Large intestine (tissue), 3 donors: Measurements from ENCODE around the gene EFNA2. TPM values are rescaled to one million over a fixed set of nuclear protein-coding genes. Genes with fewer than 3 reads are reported as not detected.

ENCODE experiments used
- DNase-seq, 2 donors: peaks; one replicate each; pipeline versions ENCODE4 v3.0.0 to v3.0.0-alpha.2; 2013
- H3K27ac ChIP-seq: one replicate; pipeline ENCODE4 v1.5.1; 2013; ENCODE audit warnings: low read length
- H3K27me3 ChIP-seq: 2 replicates; pipeline ENCODE4 v1.6.1; 2013; ENCODE audit warnings: low read length; ENCODE audit not compliant: control insufficient read depth, insufficient read depth
- H3K36me3 ChIP-seq: 2 replicates; pipeline ENCODE4 v1.6.1; 2013; ENCODE audit warnings: low read length; ENCODE audit not compliant: control insufficient read depth, insufficient read depth
- H3K4me1 ChIP-seq: one replicate; pipeline ENCODE4 v1.6.1; 2013; ENCODE audit warnings: low read length; ENCODE audit not compliant: control insufficient read depth, insufficient read depth
- H3K4me3 ChIP-seq: one replicate; pipeline ENCODE4 v1.5.1; 2013; ENCODE audit warnings: low read length
- H3K9me3 ChIP-seq: one replicate; pipeline ENCODE4 v1.6.1; 2013; ENCODE audit warnings: mild to moderate bottlenecking, low read depth, low read length, moderate library complexity; ENCODE audit not compliant: control insufficient read depth
- WGBS: methylation state at CpG from one replicate; pipeline ENCODE4 v1.1.5; 2013; ENCODE audit warnings: low lambda C conversion rate; ENCODE audit not compliant: insufficient coverage; 5-methylcytosine and 5-hydroxymethylcytosine counted together
- polyA plus RNA-seq: library from polyadenylated mRNA; unstranded; fragments of 120-200 nt; gene quantifications from one replicate; pipeline ENCODE4 v1.2.1, GENCODE V29; 2013

The EFNA2 gene
- polyA plus RNA-seq, 1 donor = 25.6 TPM

DNA sequence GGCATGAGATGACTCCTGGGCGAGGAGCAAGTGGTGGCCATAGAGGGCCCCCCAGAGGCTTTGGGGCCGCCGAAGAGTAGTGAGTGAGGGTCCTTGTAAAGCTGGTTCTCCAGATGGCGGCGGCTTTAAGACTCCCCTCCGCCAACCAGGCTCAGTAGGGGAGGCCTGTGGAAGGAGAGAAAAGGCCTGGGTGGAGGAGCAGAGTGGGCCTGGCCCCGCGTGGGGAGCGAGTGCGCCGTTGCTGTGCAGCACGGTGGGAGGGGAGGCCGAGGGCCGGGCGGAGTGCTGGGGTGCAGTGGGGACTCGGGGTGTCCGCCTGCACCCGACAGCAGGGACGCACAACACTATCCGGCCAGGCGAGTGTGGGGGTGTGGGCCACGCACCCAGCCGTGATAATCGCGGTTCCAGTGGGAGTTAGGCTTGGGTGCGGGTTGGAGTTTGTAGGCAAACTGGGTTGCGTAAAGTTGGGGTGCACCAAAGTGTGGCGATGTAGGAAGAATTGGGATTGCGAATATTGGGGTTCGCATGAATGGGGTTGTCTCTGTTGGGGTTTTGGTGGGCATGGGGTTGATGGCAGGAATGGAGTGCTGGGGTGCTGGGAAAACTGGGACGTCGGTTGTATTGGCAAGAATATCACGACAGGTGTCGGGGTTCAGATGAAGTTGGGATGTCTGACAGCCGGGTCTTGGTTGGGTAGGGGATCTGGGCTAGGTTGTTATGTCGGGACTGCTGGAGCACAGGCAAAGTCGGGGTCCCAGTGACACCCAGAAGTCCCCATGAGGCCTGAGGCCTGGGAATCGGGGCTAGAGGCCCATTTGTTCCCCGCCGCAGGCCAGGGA, 17.2 kb upstream of the EFNA2 start:
- peak overlapping the region; percentile 66 for H3K27ac ChIP-seq
- WGBS = no CpG with 5 or more reads among the region's 40 CpGs
- H3K4me3 ChIP-seq = no peak overlapping the region
- peaks cover 71% of the 10 kb centered on the region for H3K4me1 ChIP-seq
- H3K9me3 ChIP-seq = peaks cover 6% of the 10 kb centered on the region
- peaks cover 30% of the 10 kb centered on the region for H3K36me3 ChIP-seq
- H3K27me3 ChIP-seq = no peaks in the 10 kb centered on the region
- no peak for DNase-seq

DNA sequence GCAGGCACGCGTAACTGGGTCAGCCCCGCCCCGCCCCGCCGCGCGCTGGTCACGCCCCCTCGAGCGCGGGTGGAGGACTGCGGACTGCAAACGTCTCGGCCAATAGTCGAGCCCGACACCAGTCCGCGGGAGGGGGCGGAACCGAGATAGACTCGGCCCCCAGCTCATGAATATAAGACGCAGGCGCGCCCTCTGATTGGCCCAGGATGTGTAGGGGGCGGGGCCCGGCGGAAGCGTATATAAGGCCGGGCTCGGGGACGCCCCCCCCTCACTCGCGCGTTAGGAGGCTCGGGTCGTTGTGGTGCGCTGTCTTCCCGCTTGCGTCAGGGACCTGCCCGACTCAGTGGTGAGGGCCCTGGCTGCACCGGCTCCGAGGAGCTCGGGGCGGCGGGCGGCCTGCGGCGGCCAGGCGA, 16.6 kb upstream of the EFNA2 start, which contains the start of gene CIRBP:
CIRBP (plus strand) TSS at position 268 of the 413 bp plus-strand sequence. CDS start 1,602 bp downstream, outside the sequence.
- Histone ChIP-seq H3K9me3 (peaks cover 8% of the 10 kb centered on the region), H3K36me3 (peaks cover 37% of the 10 kb centered on the region), H3K27me3 (no peaks in the 10 kb centered on the region), H3K4me1 (peaks cover 76% of the 10 kb centered on the region), H3K27ac (peak within 1 kb of the TSS; percentile 66), H3K4me3 (peak within 1 kb of the TSS; percentile 74)
- peak; percentile 99 to 100 for DNase-seq
- no CpG with 5 or more reads among the region's 50 CpGs for WGBS

DNA sequence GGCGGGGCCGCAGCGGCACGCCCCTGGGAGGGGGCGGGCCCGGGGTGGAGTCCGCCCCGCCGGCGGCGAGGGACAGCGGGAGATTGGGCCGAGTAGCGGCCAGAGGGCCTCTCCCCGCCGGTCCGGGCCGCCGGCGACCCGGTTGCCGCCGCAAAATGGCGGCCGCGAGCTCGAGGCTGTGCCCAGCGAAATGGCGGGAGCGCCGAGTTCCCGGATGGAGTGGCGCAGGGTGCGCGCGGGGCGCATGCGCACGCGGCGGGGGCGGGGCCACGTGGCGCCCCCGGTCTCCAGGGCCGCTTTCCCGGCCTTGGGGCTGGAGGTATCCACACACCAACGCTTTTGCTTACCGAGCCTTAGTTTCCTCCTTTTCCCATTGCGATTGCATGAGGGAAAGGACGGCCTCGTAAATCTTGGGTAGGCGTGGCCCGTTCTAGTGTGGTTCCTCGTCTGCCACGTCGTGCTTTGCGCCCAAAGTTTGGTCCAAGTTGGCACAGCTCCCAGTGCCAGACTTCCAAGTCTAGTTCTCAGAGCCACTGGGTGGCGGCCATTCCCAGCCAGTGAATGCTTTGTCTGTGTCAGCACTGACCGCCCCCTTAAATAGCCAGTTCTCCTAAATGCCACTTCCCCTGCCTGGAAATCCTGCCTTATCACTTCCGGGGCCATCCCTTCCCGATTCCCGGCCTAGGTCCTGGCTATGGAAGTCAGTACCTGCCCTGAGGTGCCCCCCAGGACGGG, 16.0 kb upstream of the EFNA2 start:
- Histone ChIP-seq H3K4me3 (peak overlapping the region; percentile 74), H3K9me3 (peaks cover 14% of the 10 kb centered on the region), H3K36me3 (peaks cover 42% of the 10 kb centered on the region), H3K4me1 (peaks cover 76% of the 10 kb centered on the region), H3K27ac (peak overlapping the region; percentile 66), H3K27me3 (no peaks in the 10 kb centered on the region)
- 0% methylated on average over 1 of the region's 64 CpGs for WGBS
- peak; percentile 81 to 86 for DNase-seq

DNA sequence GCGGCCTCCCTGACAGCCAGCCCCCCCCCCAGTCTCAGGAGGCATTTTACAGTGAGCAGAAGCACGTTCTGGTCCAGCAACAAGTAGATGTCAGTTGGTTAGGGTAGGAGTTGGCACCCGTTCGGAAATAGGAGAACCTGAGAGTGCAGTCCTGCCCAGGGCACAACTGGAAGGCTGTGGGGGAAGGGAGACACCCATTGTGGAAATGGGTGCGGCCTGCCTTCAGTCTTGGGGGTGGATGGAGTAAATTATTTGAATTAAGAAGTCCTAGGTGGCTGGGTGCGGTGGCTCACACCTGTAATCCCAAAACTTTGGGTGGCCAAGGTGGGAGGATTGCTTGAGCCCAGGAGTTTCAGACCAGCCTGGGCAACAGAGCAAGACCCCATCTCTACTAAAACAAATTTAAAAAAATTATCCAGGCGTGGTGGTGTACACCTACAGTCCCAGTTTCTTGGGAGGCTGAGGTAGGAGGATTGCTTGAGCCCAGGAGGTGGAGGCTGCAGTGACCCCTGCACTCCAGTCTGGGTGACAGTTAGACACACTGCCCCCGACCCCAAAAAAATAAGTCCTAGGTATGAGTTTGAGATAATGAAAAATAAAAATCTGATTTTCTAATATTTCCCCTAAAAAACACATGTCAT, 15.3 kb upstream of the EFNA2 start:
- no peak for DNase-seq
- H3K9me3 ChIP-seq = peaks cover 20% of the 10 kb centered on the region
- peaks cover 74% of the 10 kb centered on the region for H3K4me1 ChIP-seq
- peak overlapping the region; percentile 66 for H3K27ac ChIP-seq
- WGBS = no CpG with 5 or more reads among the region's 8 CpGs
- no peaks in the 10 kb centered on the region for H3K27me3 ChIP-seq
- H3K36me3 ChIP-seq = peaks cover 48% of the 10 kb centered on the region
- peak overlapping the region; percentile 74 for H3K4me3 ChIP-seq

DNA sequence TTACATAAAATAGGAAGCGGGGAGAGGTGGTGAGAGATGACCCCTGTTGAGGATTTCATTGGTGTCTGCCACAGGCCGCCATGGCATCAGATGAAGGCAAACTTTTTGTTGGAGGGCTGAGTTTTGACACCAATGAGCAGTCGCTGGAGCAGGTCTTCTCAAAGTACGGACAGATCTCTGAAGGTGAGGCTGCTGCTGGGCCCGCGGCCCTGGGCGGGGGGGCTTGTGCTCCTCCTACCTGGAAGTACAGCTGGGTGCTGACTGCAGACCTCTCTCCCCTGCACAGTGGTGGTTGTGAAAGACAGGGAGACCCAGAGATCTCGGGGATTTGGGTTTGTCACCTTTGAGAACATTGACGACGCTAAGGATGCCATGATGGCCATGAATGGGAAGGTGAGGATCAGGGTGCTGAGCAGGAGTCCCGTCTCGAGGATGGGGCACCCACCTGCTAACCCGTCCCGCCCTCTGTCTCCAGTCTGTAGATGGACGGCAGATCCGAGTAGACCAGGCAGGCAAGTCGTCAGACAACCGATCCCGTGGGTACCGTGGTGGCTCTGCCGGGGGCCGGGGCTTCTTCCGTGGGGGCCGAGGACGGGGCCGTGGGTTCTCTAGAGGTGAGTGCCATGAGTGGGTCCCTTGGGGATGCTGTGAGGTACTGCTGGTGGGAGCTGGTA, 14.7 kb upstream of the EFNA2 start:
- Histone ChIP-seq H3K27ac (no peak overlapping the region), H3K27me3 (no peaks in the 10 kb centered on the region), H3K9me3 (peaks cover 23% of the 10 kb centered on the region), H3K4me1 (peaks cover 69% of the 10 kb centered on the region), H3K4me3 (peak overlapping the region; percentile 74), H3K36me3 (peaks cover 48% of the 10 kb centered on the region)
- no peak for DNase-seq
- WGBS = no CpG with 5 or more reads among the region's 26 CpGs

DNA sequence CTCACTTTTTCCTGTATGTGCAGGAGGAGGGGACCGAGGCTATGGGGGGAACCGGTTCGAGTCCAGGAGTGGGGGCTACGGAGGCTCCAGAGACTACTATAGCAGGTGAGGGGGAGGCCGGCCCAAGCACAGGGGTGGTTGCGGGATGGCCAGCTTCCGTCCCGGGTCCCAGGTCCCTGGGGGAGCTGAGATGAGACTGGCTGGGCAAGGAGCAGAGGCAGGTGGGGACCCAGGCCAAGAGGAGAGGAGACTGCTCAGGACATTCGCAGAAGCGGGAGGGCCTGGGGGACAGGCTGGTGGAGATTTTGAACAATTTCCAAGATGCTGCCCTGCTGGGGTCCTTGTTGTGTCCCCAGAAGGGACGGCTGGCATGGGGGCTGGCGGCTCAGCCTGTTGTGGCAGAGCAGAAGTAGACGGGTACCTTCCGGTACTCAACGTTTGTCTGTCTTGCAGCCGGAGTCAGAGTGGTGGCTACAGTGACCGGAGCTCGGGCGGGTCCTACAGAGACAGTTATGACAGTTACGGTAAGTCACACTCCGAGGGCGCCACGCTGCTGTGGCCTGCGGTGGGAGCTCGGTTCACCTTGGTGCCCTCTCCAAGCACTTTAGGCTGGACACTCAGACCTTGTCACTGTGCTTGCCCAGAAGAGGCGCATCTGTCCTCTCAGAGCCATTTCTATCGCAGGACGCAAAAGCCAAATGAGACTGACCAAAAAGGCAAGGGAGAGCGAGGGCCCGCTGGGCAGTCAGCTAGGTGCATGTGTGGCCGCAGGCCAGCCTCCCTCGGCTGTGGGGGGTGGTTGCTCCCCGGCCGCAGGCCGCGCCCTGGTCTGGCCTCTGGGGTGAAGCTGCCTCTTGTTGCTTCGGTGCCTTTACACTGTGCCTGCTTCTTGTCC, 13.9 kb upstream of the EFNA2 start:
- whole genome bisulfite sequencing = no CpG with 5 or more reads among the region's 37 CpGs
- no peak for DNase-seq
- peaks cover 48% of the 10 kb centered on the region for H3K36me3 ChIP-seq
- no peak overlapping the region for H3K27ac ChIP-seq
- H3K9me3 ChIP-seq = peaks cover 24% of the 10 kb centered on the region
- H3K4me1 ChIP-seq = peaks cover 73% of the 10 kb centered on the region
- no peaks in the 10 kb centered on the region for H3K27me3 ChIP-seq
- peak overlapping the region; percentile 74 for H3K4me3 ChIP-seq

DNA sequence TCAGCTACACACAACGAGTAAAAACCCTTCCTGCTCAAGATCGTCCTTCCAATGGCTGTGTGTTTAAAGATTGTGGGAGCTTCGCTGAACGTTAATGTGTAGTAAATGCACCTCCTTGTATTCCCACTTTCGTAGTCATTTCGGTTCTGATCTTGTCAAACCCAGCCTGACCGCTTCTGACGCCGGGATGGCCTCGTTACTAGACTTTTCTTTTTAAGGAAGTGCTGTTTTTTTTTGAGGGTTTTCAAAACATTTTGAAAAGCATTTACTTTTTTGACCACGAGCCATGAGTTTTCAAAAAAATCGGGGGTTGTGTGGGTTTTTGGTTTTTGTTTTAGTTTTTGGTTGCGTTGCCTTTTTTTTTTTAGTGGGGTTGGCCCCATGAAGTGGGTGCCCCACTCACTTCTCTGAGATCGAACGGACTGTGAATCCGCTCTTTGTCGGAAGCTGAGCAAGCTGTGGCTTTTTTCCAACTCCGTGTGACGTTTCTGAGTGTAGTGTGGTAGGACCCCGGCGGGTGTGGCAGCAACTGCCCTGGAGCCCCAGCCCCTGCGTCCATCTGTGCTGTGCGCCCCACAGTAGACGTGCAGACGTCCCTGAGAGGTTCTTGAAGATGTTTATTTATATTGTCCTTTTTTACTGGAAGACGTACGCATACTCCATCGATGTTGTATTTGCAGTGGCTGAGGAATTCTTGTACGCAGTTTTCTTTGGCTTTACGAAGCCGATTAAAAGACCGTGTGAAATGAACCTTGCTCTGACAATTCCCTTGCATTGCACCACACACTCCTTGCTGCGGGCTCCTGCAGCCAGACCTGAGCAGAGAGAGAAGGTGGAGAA, 13.0 kb upstream of the EFNA2 start:
- 71% methylated on average over 6 of the region's 33 CpGs for WGBS
- no peaks in the 10 kb centered on the region for H3K27me3 ChIP-seq
- peaks cover 48% of the 10 kb centered on the region for H3K36me3 ChIP-seq
- H3K4me3 ChIP-seq = no peak overlapping the region
- peak overlapping the region; percentile 5 for H3K27ac ChIP-seq
- H3K9me3 ChIP-seq = peaks cover 24% of the 10 kb centered on the region
- peaks cover 69% of the 10 kb centered on the region for H3K4me1 ChIP-seq
- DNase-seq = no peak

DNA sequence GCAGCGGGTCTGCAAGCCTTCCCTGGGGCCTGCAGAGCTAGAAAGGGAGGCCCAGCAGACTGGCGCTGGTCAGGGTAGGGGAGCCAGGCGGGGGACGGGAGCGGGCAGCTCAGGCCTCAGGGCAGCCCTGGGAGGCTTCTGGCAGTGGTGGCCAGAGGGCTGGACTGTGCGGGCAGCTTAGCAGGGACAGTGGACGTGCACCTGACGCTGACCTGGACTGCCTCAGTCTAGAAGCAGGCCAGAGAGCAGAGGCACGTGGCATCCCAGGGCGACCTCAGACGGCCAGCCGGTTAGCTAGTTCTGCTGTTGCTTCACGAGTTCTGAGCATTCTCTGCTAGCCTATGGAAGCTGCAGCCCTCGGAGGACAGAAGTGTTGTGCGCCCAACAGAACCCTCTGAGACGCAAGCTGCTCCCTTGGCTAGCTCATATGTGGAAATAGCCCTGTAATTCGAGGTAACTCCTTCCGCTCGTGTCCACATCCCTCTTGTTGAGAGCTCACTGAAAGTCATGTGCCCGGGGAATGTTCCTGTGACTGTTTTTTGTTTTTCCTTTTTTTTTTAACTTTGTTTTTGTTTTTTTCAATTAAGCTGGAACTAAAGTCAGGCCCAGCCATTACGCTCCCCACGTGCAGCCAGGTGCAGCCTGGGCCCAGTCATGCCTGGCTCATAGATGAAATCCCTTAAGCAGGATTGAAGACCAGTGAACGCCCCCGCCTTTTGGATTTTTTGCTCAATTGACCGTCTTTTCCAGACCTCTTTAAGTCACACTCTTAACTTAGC, 12.2 kb upstream of the EFNA2 start:
- peaks cover 51% of the 10 kb centered on the region for H3K36me3 ChIP-seq
- 93% methylated on average over 3 of the region's 25 CpGs for WGBS
- H3K27ac ChIP-seq = peak overlapping the region; percentile 5
- peaks cover 61% of the 10 kb centered on the region for H3K4me1 ChIP-seq
- no peaks in the 10 kb centered on the region for H3K27me3 ChIP-seq
- H3K9me3 ChIP-seq = peaks cover 21% of the 10 kb centered on the region
- H3K4me3 ChIP-seq = no peak overlapping the region
- DNase-seq = no peak
